ENCODE data around the gene EDC3.

DNA sequence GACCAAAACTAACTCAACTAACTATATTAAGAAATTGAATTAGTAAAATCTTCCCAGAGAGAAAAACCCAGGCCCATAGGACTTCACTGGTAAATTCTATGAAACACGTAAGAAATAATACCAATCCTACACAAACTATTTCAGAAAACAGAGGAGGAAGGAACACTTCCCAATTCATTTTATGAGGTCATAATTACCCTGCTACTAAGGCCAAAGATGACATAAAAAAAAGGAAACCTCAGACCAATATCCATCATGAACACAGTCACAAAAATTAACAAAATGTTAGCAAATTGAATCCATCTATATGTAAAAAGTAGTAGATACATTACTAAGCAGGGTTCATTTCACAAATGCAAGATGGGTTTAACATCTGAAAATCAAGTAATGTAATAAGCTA lies 3.5 kb downstream of the EDC3 start:
- no peak for TF ChIP-seq CTCF (IDR thresholded peaks at IDR 0.05; ENCODE audit: insufficient read depth, low read length, poor library complexity, severe bottlenecking)
- no peak for TF ChIP-seq EZH2phosphoT487 (conservative IDR thresholded peaks at IDR 0.05; ENCODE audit: low read length)
